Left ventricle myocardium superior (tissue), 1 donor: ENCODE results near the gene GLRX. TPM values are rescaled to one million over a fixed set of nuclear protein-coding genes. Genes with fewer than 3 reads are reported as not detected.
A peak's percentile ranks its signal among the peaks of the same experiment; 100 is the strongest.
"Not testable (repeated sequence)": the region's sequence is repeated elsewhere in the genome, so short reads cannot be mapped to it uniquely, and the experiment has no call there.

ENCODE experiments used
- ATAC-seq: fragments of 200-7000 bp; cut with Tn5 transposase; one replicate; pipeline ENCODE4 v1.9.1; 2020; ENCODE audit warnings: mild to moderate bottlenecking, moderate library complexity
- DNase-seq: peaks from one replicate; pipeline ENCODE4 v3.0.0-alpha.2; 2020
- intact Hi-C: fragments of 100-400 bp; cut with micrococcal nuclease; formaldehyde crosslinking; loops from one replicate; pipeline ENCODE4 v1.11.0; 2022
- total RNA-seq: library from RNA; stranded (reverse); fragmentation: NEBNext Ultra II Directional; extraction: Animal tissue kit (Norgen Biotek cat#: 25700); gene quantifications from one replicate; pipeline ENCODE4 v1.2.1, GENCODE V29; 2021
- donor health status: DM: no; HTN: yes; CAD: no; lungs with severe emphysema.

GLRX gene
- total RNA-seq, 1 donor from 2014 or later: 106 TPM

DNA sequence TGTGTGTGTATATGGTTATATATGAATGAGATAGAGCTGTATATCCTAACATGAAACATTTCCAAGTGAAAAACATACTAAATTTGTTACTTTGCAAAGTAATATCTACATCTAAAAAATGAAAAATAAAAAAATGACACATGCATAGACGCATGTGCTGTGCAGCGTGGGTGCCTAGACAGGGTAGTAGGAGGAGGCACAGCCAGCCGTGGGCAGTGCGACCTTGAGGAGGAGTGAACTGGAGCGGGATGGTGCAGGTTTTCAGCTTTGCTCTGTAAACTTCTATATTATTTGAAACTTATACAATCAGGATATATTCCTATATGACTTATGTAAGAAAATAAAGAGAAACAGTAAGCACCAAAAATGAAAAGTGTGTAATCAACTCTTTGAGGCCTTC, 15.0 kb upstream of the GLRX start:
- no peak for DNase-seq
- intact Hi-C loops: no loop called here
- ATAC-seq: no peak

GRCh38 chr5:95836971-95837370, 14.4 kb upstream of the GLRX start:
- ATAC-seq, intact Hi-C loops, DNase-seq: not testable (repeated sequence)

GRCh38 chr5:95836544-95836943, 14.0 kb upstream of the GLRX start:
- intact Hi-C loops: no loop called here
- DNase-seq (no peak), ATAC-seq (no peak)

- intact Hi-C loops: no loop called here
- peak; percentile 18 for ATAC-seq
- DNase-seq: no peak
Observed at GRCh38 chr5:95835682-95836385, 13.3 kb upstream of the GLRX start.

GRCh38 chr5:95832664-95833063, 10.1 kb upstream of the GLRX start:
- no peak for ATAC-seq
- no peak for DNase-seq
- intact Hi-C loops: no loop called here

GRCh38 chr5:95830226-95830625, 7.7 kb upstream of the GLRX start:
- intact Hi-C loops: no loop called here
- ATAC-seq: no peak
- no peak for DNase-seq

GRCh38 chr5:95827892-95828246, 5.3 kb upstream of the GLRX start:
- DNase-seq (no peak), ATAC-seq (no peak)
- intact Hi-C loops: no loop called here

GRCh38 chr5:95826949-95827891, 4.7 kb upstream of the GLRX start:
- intact Hi-C loops: no loop called here
- ATAC-seq (no peak), DNase-seq (no peak)

- DNase-seq: no peak
- no peak for ATAC-seq
- intact Hi-C loops: no loop called here
Observed at GRCh38 chr5:95825495-95825894, 3.0 kb upstream of the GLRX start.

DNA sequence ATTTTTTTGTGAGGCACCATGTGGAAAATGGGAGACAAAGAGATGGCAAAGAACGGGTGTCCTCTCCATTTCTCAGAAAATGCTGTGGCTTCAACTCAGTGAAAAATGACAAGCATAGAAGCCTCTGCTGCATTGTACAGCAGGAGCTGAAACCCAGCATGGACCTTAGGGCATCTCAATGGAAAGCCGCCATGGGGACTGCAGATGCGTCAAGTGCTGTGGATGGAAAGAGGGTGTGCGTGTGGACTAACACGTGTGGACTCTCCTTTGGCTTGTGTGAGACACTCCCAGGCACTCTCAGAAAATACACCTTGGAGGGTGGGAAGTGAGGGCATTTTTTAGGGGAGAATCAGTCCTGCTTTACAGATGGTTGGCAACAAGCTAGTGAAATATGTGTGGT, 2.2 kb upstream of the GLRX start:
- no peak for DNase-seq
- no peak for ATAC-seq
- intact Hi-C loops: no loop called here

DNA sequence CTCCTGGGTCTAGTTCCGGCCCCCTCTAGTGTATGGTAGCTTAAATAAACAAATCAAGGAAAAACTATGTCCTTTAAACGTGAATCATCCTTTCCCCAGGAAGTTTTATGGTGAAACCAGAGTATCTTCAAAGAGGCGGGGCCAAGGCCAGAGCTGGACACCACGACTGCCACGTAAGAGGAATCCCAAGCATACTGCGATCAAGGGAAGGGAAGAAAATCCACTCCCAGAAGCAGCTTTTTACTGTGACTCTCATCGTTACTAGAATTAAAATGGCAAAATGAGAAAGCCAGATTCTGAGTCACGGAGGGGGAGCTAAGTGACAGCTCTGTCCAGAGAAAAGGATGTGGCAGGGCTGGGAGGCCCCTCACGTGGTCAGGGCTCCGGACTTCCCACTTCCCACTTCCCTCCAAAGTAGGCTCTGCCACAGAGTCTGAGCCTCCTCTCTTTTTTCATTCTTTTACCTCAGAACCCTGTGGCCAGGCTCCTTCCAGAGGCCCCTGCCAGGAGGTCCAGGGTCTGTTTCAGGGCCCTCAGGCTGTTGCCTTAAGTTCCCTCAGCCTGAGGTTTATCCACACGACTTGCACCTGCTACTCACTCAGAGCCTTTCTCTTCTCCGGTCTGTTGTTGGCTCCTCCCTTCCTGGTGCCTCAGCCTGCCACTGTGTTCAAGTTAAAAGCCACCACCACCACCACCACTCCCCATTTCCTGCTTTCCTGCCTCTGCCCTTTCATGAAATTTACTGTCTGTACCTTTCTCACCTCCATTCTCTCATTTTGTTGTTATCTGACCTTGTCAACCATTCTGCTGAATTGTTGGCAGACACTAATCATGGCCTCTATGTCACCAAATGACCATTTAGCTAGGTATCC, 1.4 kb upstream of the GLRX start:
- DNase-seq (peak; percentile 69), ATAC-seq (peak; percentile 54)
- intact Hi-C loops: no loop called here

DNA sequence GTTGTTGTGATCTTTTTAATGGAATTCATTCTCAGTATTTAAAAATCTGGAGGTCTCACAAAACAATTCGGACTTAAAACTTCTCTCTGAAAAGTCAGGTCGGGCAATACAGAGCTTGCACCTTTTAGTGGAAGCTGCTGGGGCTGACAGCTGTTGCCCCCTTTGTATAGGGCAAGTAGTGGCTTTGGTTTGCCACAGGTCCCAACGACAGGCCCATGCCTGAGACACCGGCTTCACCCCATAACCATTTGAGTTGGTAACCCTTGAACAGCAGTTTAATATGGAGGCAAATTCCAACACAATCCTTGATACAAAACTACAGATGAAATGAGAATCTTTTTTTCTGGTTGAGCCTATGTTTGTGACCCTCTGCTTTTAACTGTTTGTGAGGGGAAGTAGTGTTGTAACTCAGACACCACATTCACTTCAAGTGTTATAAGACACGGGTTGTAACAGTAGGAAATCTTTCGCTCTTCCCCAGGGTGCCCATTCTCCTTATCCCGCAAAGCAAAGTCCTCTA, 752 bp upstream of the GLRX start:
- no peak for ATAC-seq
- intact Hi-C loops: no loop called here
- DNase-seq: no peak

DNA sequence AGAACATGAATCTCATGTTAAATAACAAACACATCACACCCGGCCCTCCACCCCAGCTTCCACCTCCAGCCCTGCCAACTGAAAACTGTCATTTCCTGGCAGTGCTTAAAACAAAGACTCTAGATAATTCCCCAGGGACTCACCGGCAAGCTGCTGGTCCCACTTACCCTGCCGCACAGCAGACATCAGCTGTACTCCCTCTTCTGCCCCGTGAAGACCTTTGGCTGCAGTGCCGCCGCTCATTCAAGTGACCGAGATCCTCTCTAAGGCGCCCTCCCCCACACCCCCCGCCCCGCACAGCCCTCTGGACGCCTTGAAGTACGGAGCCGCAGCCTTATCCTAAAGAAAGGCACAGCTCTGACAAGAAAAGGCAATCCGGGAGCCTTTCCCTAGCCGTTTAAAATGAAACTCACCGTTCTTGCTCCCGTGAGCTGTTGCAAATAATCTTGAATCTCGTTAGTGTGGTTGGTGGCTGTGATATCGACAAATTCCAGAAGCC, 434 bp downstream of the GLRX start:
- DNase-seq (peak; percentile 72), ATAC-seq (peak; percentile 72)
- intact Hi-C loops: no loop called here

DNA sequence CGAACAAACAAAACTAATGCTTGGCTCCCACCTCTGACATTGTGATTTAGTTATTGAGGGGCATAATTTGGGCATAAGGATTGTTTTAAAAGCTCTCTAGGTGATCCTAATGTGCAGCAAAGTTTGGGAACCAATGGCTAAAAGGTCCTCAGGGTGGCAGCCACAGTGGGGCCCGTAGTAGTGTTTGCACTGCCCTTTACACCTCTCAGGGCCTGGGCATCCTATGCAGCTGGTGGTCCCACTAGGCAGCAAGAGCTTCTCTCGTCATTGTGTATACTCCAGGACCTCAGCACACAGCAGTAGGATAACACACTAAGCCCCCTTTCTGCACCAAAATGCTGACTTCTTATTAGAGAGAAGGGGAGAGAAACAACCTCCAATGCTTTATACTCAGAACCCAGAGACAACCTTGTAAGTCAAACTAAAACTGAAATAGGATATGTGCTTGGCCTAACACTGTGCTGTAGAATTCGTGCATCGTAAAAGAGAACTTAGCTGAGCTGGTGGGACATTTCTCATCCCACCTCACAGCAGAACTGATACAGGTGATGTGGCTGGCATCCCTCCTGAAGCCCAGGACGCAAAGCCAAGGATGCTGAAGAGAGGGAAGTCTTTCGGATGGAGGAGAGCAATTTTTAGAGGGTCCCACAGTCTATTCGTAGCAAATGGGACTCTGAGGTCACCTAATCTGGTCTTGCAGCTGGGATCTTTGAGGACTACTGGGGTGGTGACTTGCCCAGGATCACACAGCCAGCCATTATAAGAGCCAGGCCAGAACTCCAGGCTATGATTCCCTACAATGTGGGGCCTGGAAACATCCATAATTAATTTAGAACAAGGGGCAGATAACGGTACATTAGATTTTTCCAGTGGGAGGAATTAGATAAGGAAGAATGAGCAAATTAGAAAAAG, 1.2 kb downstream of the GLRX start:
- intact Hi-C loops: no loop called here
- no peak for DNase-seq
- ATAC-seq: no peak

DNA sequence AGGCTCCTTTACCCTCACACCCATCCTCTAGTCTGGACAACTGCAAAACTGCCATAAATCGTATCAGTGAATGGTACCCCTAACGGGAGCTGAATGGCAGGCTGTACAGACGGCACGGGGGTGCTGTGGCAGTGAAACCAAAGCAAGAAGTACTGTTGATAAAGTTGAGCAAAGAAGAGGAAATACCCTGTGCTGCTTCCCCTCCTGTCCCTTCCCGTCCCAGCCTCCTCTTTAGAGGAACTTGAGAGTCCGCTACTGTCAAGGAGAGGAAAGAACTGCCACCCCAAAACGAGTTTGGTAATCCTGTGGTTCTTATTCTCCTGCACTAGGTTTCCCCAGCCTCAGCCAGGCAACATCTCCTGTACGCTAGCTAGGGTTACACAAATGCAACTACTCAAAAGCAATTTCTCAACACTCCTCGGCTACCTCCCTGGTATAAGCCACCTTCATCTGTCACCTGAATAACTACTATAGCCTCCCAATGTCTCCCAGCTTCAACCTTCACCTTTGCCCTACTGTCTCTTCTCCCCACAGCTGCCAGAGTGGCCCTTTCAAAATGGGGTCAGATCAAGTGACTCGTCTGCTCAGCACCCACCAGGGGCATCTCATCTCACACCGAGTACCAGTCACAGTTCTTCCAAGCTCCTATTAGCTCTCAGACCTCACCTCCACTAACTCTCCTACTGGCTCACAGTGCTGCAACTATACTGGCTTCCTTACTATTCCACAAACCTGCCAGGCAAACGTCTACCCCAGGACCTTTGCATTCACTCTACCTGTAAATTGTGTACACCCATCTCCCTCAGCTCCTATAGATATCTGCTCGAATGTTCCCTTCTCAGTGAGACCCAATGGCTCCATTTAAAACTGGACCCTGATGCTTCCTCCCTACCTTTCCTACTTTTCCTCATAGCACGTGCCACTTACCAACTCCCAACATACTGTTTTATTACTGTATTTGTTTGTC, 4.1 kb downstream of the GLRX start:
- DNase-seq (no peak), ATAC-seq (peak; percentile 13)
- intact Hi-C loops: no loop called here

DNA sequence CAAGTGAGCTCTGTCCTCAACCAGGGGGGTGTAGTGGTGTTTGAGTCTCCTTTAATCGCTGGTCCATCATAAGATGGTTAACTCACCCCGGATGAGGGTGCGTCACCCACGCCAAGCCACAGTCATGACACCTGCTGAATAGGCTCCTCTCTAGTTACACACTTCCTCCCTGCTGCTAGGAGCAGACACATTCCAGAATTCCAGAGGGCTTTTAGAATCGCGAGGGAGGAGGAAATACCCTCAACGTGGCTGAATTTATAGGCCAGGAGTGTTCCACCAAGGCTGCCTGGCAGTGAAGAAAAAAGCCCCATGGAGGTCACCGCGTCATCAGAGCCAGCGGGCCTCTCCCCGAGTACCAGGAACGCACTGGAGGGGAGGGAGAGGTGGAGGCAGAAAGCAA, 5.1 kb downstream of the GLRX start:
- DNase-seq (no peak), ATAC-seq (peak; percentile 27)
- intact Hi-C loops: no loop called here

- intact Hi-C loops: no loop called here
- ATAC-seq: no peak
- no peak for DNase-seq
Observed at GRCh38 chr5:95816776-95817175, 5.8 kb downstream of the GLRX start.
